Measurements from ENCODE around the gene GSE1. TPM values are rescaled to one million over a fixed set of nuclear protein-coding genes. Genes with fewer than 3 reads are reported as not detected.
A peak's percentile ranks its signal among the peaks of the same experiment; 100 is the strongest.

GSE1 gene
- total RNA-seq, 4 donors from 2014 or later, result 79.7 to 196 (median 143) TPM

DNA sequence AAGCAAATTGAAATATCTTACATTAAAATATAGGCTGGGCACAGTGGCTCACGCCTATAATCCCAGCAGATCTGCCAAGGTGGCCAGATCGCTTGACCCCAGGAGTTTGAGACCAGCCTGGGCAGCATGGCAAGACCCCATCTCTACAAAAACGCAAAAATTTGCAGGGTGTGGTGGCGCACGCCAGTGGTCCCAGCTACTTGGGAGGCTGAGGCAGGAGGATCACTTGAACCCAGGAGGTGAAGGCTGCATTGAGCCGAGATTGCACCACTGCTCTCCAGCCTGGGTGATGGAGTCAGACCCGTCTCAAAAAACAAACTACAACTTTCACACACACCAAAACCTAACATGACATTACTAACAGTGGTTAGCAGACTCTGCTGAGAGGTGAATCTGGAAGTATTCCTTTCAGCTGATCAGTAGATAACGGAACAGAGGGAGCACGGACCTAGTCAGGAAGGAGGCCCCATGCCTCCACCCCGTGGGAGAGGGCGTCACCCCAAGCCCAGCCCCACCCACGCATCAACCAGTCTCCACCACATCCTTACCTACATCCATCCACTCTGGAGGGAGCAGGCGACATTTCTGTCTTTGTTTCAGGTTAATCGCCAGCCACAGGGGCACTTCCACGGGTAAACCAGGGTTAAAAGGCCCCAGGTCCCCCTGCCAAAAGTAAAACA, 73.9 kb downstream of the GSE1 start:
- H3K9me3 ChIP-seq, result peaks cover 0 to 6% (median 0%) of the 10 kb centered on the region in 4 donors
- TF ChIP-seq POLR2A (IDR thresholded peaks at IDR 0.05), result no peak
- TF ChIP-seq, protein P1, sequence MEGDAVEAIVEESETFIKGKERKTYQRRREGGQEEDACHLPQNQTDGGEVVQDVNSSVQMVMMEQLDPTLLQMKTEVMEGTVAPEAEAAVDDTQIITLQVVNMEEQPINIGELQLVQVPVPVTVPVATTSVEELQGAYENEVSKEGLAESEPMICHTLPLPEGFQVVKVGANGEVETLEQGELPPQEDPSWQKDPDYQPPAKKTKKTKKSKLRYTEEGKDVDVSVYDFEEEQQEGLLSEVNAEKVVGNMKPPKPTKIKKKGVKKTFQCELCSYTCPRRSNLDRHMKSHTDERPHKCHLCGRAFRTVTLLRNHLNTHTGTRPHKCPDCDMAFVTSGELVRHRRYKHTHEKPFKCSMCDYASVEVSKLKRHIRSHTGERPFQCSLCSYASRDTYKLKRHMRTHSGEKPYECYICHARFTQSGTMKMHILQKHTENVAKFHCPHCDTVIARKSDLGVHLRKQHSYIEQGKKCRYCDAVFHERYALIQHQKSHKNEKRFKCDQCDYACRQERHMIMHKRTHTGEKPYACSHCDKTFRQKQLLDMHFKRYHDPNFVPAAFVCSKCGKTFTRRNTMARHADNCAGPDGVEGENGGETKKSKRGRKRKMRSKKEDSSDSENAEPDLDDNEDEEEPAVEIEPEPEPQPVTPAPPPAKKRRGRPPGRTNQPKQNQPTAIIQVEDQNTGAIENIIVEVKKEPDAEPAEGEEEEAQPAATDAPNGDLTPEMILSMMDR (IDR thresholded peaks at IDR 0.05), result no peak
- no peaks in the 10 kb centered on the region for H3K27me3 ChIP-seq
- peak in 1 of 3 donors; percentile 63 for DNase-seq
- H3K36me3 ChIP-seq, result no peaks in the 10 kb centered on the region
- no peak overlapping the region for H3K4me3 ChIP-seq
- H3K4me1 ChIP-seq, result peaks cover 0 to 27% (median 5%) of the 10 kb centered on the region in 4 donors
- peak overlapping the region in 1 of 4 donors; percentile 43 for H3K27ac ChIP-seq

GRCh38 chr16:85687651-85688471, 74.7 kb downstream of the GSE1 start:
- TF ChIP-seq, protein P1 (IDR thresholded peaks at IDR 0.05), result peak in 2 of 6 experiments; percentile 2 to 11
- TF ChIP-seq POLR2A (IDR thresholded peaks at IDR 0.05), result no peak
- no peaks in the 10 kb centered on the region for H3K27me3 ChIP-seq
- DNase-seq, result no peak
- peaks cover 0 to 27% (median 5%) of the 10 kb centered on the region in 4 donors for H3K4me1 ChIP-seq
- peak overlapping the region in 2 of 4 donors; percentile 7 to 43 for H3K27ac ChIP-seq
- peak overlapping the region; percentile 60 to 91 (median 65) for H3K4me3 ChIP-seq
- H3K9me3 ChIP-seq, result peaks cover 0 to 6% (median 0%) of the 10 kb centered on the region in 4 donors
- H3K36me3 ChIP-seq, result no peaks in the 10 kb centered on the region

GRCh38 chr16:85688586-85689284, 75.6 kb downstream of the GSE1 start, which contains the start of gene GINS2:
Gene GINS2, minus strand, starts transcription at chr16:85688954. Its CDS starts 56 bp downstream, at chr16:85688898.
- Histone ChIP-seq H3K27ac (peak within 1 kb of the TSS in 3 of 4 donors; percentile 7 to 43 (median 19)), H3K4me3 (peak within 1 kb of the TSS; percentile 60 to 91 (median 65)), H3K27me3 (no peaks in the 10 kb centered on the region), H3K36me3 (no peaks in the 10 kb centered on the region), H3K9me3 (peaks cover 0 to 6% (median 0%) of the 10 kb centered on the region in 4 donors), H3K4me1 (peaks cover 0 to 27% (median 5%) of the 10 kb centered on the region in 4 donors)
- TF ChIP-seq POLR2A (IDR thresholded peaks at IDR 0.05), result no peak
- TF ChIP-seq, protein P1 (IDR thresholded peaks at IDR 0.05), result no peak
- peak; percentile 84 to 96 (median 96) for DNase-seq

- no peak for DNase-seq
- peak overlapping the region; percentile 60 to 91 (median 65) for H3K4me3 ChIP-seq
- TF ChIP-seq, protein P1 (IDR thresholded peaks at IDR 0.05), result no peak
- no peak for TF ChIP-seq POLR2A (IDR thresholded peaks at IDR 0.05)
- no peaks in the 10 kb centered on the region for H3K36me3 ChIP-seq
- H3K27me3 ChIP-seq, result no peaks in the 10 kb centered on the region
- no peak overlapping the region for H3K27ac ChIP-seq
- H3K9me3 ChIP-seq, result peaks cover 0 to 6% (median 0%) of the 10 kb centered on the region in 4 donors
- peaks cover 0 to 27% (median 5%) of the 10 kb centered on the region in 4 donors for H3K4me1 ChIP-seq
Observed at GRCh38 chr16:85689285-85689949, 76.3 kb downstream of the GSE1 start.

DNA sequence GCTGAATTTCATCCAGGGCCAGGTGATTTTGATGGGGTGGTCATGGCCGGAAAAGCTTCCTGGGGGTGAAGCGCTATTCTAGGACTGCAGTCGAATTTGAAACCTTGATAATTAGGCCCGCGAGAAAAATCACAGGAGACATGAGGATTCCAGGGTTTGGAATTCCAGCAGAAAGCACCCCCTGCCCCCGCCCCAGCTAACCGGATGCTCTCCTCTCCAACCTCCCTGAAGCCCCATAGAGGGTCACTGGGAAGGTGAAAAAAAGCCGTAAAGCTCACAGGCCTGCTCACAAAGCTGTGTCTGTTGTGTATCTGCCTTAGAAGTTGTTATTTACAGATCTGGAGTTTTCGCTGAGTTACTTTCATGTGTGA, 76.8 kb downstream of the GSE1 start:
- Histone ChIP-seq H3K4me1 (peaks cover 0 to 27% (median 5%) of the 10 kb centered on the region in 4 donors), H3K36me3 (no peaks in the 10 kb centered on the region), H3K27me3 (no peaks in the 10 kb centered on the region), H3K27ac (no peak overlapping the region), H3K9me3 (peaks cover 0 to 6% (median 0%) of the 10 kb centered on the region in 4 donors), H3K4me3 (no peak overlapping the region)
- TF ChIP-seq, protein P1 (IDR thresholded peaks at IDR 0.05), result no peak
- no peak for TF ChIP-seq POLR2A (IDR thresholded peaks at IDR 0.05)
- DNase-seq, result no peak
